IMR-90 (cell line): Measurements from ENCODE around the gene LFNG. TPM values are rescaled to one million over a fixed set of nuclear protein-coding genes. Genes with fewer than 3 reads are reported as not detected.

Source experiments
- ATAC-seq: fragments of 200-7000 bp; cut with Tn5 transposase; 2 replicates; pipeline ENCODE4 v1.9.1; 2020; ENCODE audit warnings: low read depth, mild to moderate bottlenecking, moderate library complexity
- BruUV-seq: library from RNA; stranded (reverse); fragments of 400-500 nt; replicated peaks from 2 replicates; lab custom pipeline; 2021; lab: Mats Ljungman, UMichigan
- CTCF ChIA-PET: fragments of 300-600 bp; formaldehyde crosslinking; extraction: SDS; loops from one replicate; lab custom pipeline; 2021; ENCODE audit warnings: antibody characterized with exemption; lab: Yijun Ruan, JAX
- POLR2A ChIA-PET: fragments of 300-600 bp; sonication (Branson Sonifier 250); formaldehyde crosslinking; loops from one replicate; lab custom pipeline; 2022; ENCODE audit warnings: antibody characterized with exemption; ENCODE audit not compliant: unreplicated experiment; lab: Charles Lee
- DNase-seq: peaks from one replicate; pipeline ENCODE4 v3.0.0; 2013
- H2AFZ ChIP-seq: replicated peaks from 2 replicates; pipeline ENCODE3; 2013; ENCODE audit warnings: low read length, mild to moderate bottlenecking; ENCODE audit not compliant: poor library complexity
- H2AK5ac ChIP-seq: 2 replicates; pipeline ENCODE4 v1.6.1; 2013; ENCODE audit warnings: low read depth, low read length, inconsistent platforms
- H2AK9ac ChIP-seq: replicated peaks from 2 replicates; pipeline ENCODE3; 2013; ENCODE audit warnings: mild to moderate bottlenecking, low read depth, low read length, moderate library complexity; ENCODE audit not compliant: poor library complexity
- H2BK120ac ChIP-seq: 2 replicates; pipeline ENCODE4 v1.6.1; 2013; ENCODE audit warnings: low read depth, low read length, inconsistent platforms
- H2BK15ac ChIP-seq: 3 replicates; pipeline ENCODE4 v1.6.1; 2013; ENCODE audit warnings: low read depth, low read length, inconsistent platforms
- H2BK20ac ChIP-seq: 2 replicates; pipeline ENCODE4 v1.6.1; 2013; ENCODE audit warnings: low read depth, mild to moderate bottlenecking, inconsistent platforms, low read length, moderate library complexity
- H2BK5ac ChIP-seq: 2 replicates; pipeline ENCODE4 v1.6.1; 2013; ENCODE audit warnings: mild to moderate bottlenecking, low read depth, low read length, inconsistent platforms; ENCODE audit not compliant: poor library complexity, severe bottlenecking
- H3K14ac ChIP-seq: replicated peaks from 2 replicates; pipeline ENCODE4 v1.6.1; 2013; ENCODE audit warnings: low read depth, low read length, inconsistent platforms
- H3K18ac ChIP-seq: 2 replicates; pipeline ENCODE4 v1.6.1; 2013; ENCODE audit warnings: low read depth, low read length, control low read depth
- H3K23ac ChIP-seq: 2 replicates; pipeline ENCODE4 v1.6.1; 2013; ENCODE audit warnings: low read depth, low read length, inconsistent platforms
- H3K27ac ChIP-seq: 2 replicates; pipeline ENCODE4 v1.5.1; 2013; ENCODE audit warnings: mild to moderate bottlenecking, control low read depth, low read length; ENCODE audit not compliant: insufficient read depth
- H3K27me3 ChIP-seq: 2 replicates; pipeline ENCODE4 v1.6.1; 2013; ENCODE audit warnings: low read length; ENCODE audit not compliant: control insufficient read depth, insufficient read depth
- H3K36me3 ChIP-seq: 2 replicates; pipeline ENCODE4 v1.6.1; 2013; ENCODE audit warnings: low read length, mixed read lengths; ENCODE audit not compliant: control insufficient read depth, insufficient read depth
- H3K4ac ChIP-seq: 2 replicates; pipeline ENCODE4 v1.6.1; 2013; ENCODE audit warnings: low read depth, low read length, inconsistent platforms
- H3K4me1 ChIP-seq: 2 replicates; pipeline ENCODE4 v1.6.1; 2013; ENCODE audit warnings: low read length, mixed read lengths; ENCODE audit not compliant: control insufficient read depth, insufficient read depth
- H3K4me2 ChIP-seq: 2 replicates; pipeline ENCODE4 v1.6.1; 2013; ENCODE audit warnings: low read depth, mild to moderate bottlenecking, control low read depth, low read length, moderate library complexity
- H3K4me3 ChIP-seq: 2 replicates; pipeline ENCODE4 v1.5.1; 2013; ENCODE audit warnings: low read depth, mild to moderate bottlenecking, control low read depth, low read length, moderate library complexity; ENCODE audit not compliant: insufficient read depth
- H3K56ac ChIP-seq: 2 replicates; pipeline ENCODE4 v1.6.1; 2013; ENCODE audit warnings: low read length, inconsistent platforms; ENCODE audit not compliant: insufficient read depth; ENCODE audit errors: extremely low read depth
- H3K79me1 ChIP-seq, 2 experiments: 2 replicates each; pipeline ENCODE4 v1.6.1; 2013; ENCODE audit warnings: low read length in 2 of 2, inconsistent platforms in 1 of 2, low read depth in 1 of 2
- H3K9ac ChIP-seq: 2 replicates; pipeline ENCODE4 v1.6.1; 2013; ENCODE audit warnings: low read depth, low read length, control low read depth
- H3K9me1 ChIP-seq: 2 replicates; pipeline ENCODE4 v1.6.1; 2013; ENCODE audit warnings: low read length, inconsistent platforms; ENCODE audit not compliant: insufficient read depth
- H3K9me3 ChIP-seq: 2 replicates; pipeline ENCODE4 v1.6.1; 2013; ENCODE audit warnings: low read length; ENCODE audit not compliant: control insufficient read depth, insufficient read depth
- H4K20me1 ChIP-seq: 2 replicates; pipeline ENCODE4 v1.6.1; 2013; ENCODE audit warnings: low read length, inconsistent platforms; ENCODE audit not compliant: insufficient read depth
- H4K5ac ChIP-seq: 2 replicates; pipeline ENCODE4 v1.6.1; 2013; ENCODE audit warnings: mild to moderate bottlenecking, low read depth, low read length, control low read depth
- H4K8ac ChIP-seq, 2 experiments: 2 replicates each; pipeline ENCODE4 v1.6.1; 2013; ENCODE audit warnings: low read depth in 2 of 2, low read length in 2 of 2, control low read depth in 1 of 2, inconsistent platforms in 1 of 2
- H4K91ac ChIP-seq: 2 replicates; pipeline ENCODE4 v1.6.1; 2013; ENCODE audit warnings: low read depth, low read length, inconsistent platforms; ENCODE audit not compliant: insufficient read depth
- BHLHE40 ChIP-seq: fragments of 150-350 bp; IDR thresholded peaks from 2 replicates; pipeline ENCODE4 v1.6.1; 2016; ENCODE audit warnings: mild to moderate bottlenecking, low read depth, low read length
- CEBPB ChIP-seq: IDR thresholded peaks from 2 replicates; pipeline ENCODE4 v1.6.1; 2012; ENCODE audit warnings: low read depth, low read length, improper control_type of control experiment
- CHD1 ChIP-seq: IDR thresholded peaks from 2 replicates; pipeline ENCODE4 v1.6.1; 2012; ENCODE audit warnings: low read depth, low read length, improper control_type of control experiment
- CTCF ChIP-seq: conservative IDR thresholded peaks from 2 replicates; pipeline ENCODE4 v1.5.1; 2012; ENCODE audit warnings: mild to moderate bottlenecking, low read depth, low read length, improper control_type of control experiment
- ELK1 ChIP-seq: fragments of 150-350 bp; IDR thresholded peaks from 2 replicates; pipeline ENCODE4 v1.6.1; 2016; ENCODE audit warnings: low read depth, mild to moderate bottlenecking, low read length, moderate library complexity, borderline replicate concordance
- FOS ChIP-seq: fragments of 150-350 bp; IDR thresholded peaks from 2 replicates; pipeline ENCODE4 v1.6.1; 2016; ENCODE audit warnings: low read depth, low read length
- MAFK ChIP-seq: IDR thresholded peaks from 2 replicates; pipeline ENCODE4 v1.6.1; 2012; ENCODE audit warnings: low read depth, low read length, improper control_type of control experiment
- NFE2L2 ChIP-seq: fragments of 150-350 bp; IDR thresholded peaks from 2 replicates; pipeline ENCODE4 v1.6.1; 2016; ENCODE audit warnings: low read depth, mild to moderate bottlenecking, low read length
- POLR2A ChIP-seq: IDR thresholded peaks from 2 replicates; pipeline ENCODE4 v1.6.1; 2012; ENCODE audit warnings: mild to moderate bottlenecking, low read depth, low read length
- RAD21 ChIP-seq: IDR thresholded peaks from 2 replicates; pipeline ENCODE4 v1.6.1; 2012; ENCODE audit warnings: low read length, improper control_type of control experiment
- RCOR1 ChIP-seq: IDR thresholded peaks from 2 replicates; pipeline ENCODE4 v1.6.1; 2012; ENCODE audit warnings: mild to moderate bottlenecking, low read length, improper control_type of control experiment; ENCODE audit not compliant: insufficient replicate concordance
- RFX5 ChIP-seq: IDR thresholded peaks from 2 replicates; pipeline ENCODE4 v1.8.0; 2012; ENCODE audit warnings: low read depth, mild to moderate bottlenecking, low read length, moderate library complexity
- SMC3 ChIP-seq: fragments of 150-350 bp; IDR thresholded peaks from 2 replicates; pipeline ENCODE4 v1.6.1; 2016; ENCODE audit warnings: low read depth, mild to moderate bottlenecking, antibody characterized with exemption, low read length, moderate library complexity
- WGBS, 2 experiments: methylation state at CpG; one replicate each; pipeline versions ENCODE4 v1.1.5 to v1.1.7; 2013; ENCODE audit warnings: missing lambda C conversion rate in 2 of 2; ENCODE audit not compliant: insufficient read length in 1 of 2; ENCODE audit errors: extremely low coverage in 2 of 2; 5-methylcytosine and 5-hydroxymethylcytosine counted together
- dilution Hi-C: fragments of 300-500 bp; cut with HindIII; formaldehyde crosslinking; loops from one replicate; pipeline ENCODE4 v1.14.3; 2018; ENCODE audit warnings: low sequenced_read_pairs; ENCODE audit not compliant: unreplicated experiment
- in situ Hi-C: fragments of 300-500 bp; cut with MboI; formaldehyde crosslinking; loops from 3 replicates; pipeline ENCODE4 v1.14.3; 2019; ENCODE audit warnings: low sequenced_read_pairs, inconsistent platforms, mixed read lengths
- intact Hi-C: fragments of 100-400 bp; cut with micrococcal nuclease; formaldehyde crosslinking; loops from 2 replicates; pipeline ENCODE4 v1.10.0; 2022
- polyA plus RNA-seq, 3 experiments: library from polyadenylated mRNA; depleted of rRNA; stranded (reverse); fragments of >200 nt; gene quantifications; 2 replicates each; pipeline ENCODE4 v1.2.3, GENCODE V29; 2012; ENCODE audit warnings: low replicate concordance in 1 of 3
- total RNA-seq: library from RNA; depleted of rRNA; stranded (reverse); fragments of >200 nt; gene quantifications from 2 replicates; pipeline ENCODE4 v1.2.3, GENCODE V29; 2012
- TF ChIP-seq, protein P1 (sequence below): fragments of 150-350 bp; IDR thresholded peaks from 2 replicates; pipeline ENCODE4 v1.6.1; 2017; ENCODE audit warnings: mild to moderate bottlenecking, antibody characterized with exemption, low read length, low read depth

LFNG gene
- total and polyA plus RNA-seq, 2 of the 4 experiments (the other 2 are of a cell fraction) = 1.8 to 5.1 TPM

- Histone ChIP-seq H3K14ac (peak overlapping the region; percentile 71), H3K9ac (peak overlapping the region; percentile 37; the same call in 1 of the 2 replicates), H3K23ac (no peak overlapping the region), H3K4me2 (peak overlapping the region; percentile 36), H4K20me1 (no peaks in the 10 kb centered on the region), H4K91ac (peak overlapping the region; percentile 97), H4K8ac (peak overlapping the region; percentile 92 to 99), H3K9me1 (no peaks in the 10 kb centered on the region), H2AK9ac (peak overlapping the region; percentile 91), H3K4me3 (no peak overlapping the region), H2BK5ac (peak overlapping the region; percentile 87), H4K5ac (peak overlapping the region; percentile 83), H2AK5ac (peak overlapping the region; percentile 98), H3K9me3 (no peaks in the 10 kb centered on the region), H2BK15ac (peak overlapping the region; percentile 96; the same call in 1 of the 3 replicates), H3K27me3 (no peaks in the 10 kb centered on the region), H3K4ac (peak overlapping the region; percentile 85), H3K4me1 (peaks cover 29% of the 10 kb centered on the region), H3K79me1 (peaks cover 0 to 6% of the 10 kb centered on the region in 2 experiments; a peak in 1 of 4 replicates), H2BK120ac (peak overlapping the region; percentile 78), H3K56ac (no peak overlapping the region), H2AFZ (peak overlapping the region; percentile 86), H3K27ac (peak overlapping the region; percentile 56), H3K18ac (peak overlapping the region; percentile 81), H2BK20ac (peak overlapping the region; percentile 79; the same call in 1 of the 2 replicates), H3K36me3 (no peaks in the 10 kb centered on the region)
- in situ Hi-C loops (no loop called here), intact Hi-C loops (no loop called here), dilution Hi-C loops (no loop called here)
- CTCF ChIA-PET = no interaction called here
- ATAC-seq (peak; percentile 67), DNase-seq (peak; percentile 52)
- POLR2A ChIA-PET = no interaction called here
- WGBS, 2 experiments = 100% methylated on average over 3 of the region's 30 CpGs; no CpG with 5 or more reads in 1 of the 2 experiments
- no TSS peak for BruUV-seq
- peak; percentile 34; the same call in 1 of the 2 replicates for TF ChIP-seq MAFK
- no peak for TF ChIP-seq FOS
- no peak for TF ChIP-seq POLR2A
- no peak for TF ChIP-seq NFE2L2
- TF ChIP-seq CTCF = no peak
- TF ChIP-seq RCOR1 = no peak
- no peak for TF ChIP-seq RFX5
- TF ChIP-seq ELK1 = no peak
- TF ChIP-seq SMC3 = no peak
- TF ChIP-seq, protein P1, sequence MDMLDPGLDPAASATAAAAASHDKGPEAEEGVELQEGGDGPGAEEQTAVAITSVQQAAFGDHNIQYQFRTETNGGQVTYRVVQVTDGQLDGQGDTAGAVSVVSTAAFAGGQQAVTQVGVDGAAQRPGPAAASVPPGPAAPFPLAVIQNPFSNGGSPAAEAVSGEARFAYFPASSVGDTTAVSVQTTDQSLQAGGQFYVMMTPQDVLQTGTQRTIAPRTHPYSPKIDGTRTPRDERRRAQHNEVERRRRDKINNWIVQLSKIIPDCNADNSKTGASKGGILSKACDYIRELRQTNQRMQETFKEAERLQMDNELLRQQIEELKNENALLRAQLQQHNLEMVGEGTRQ = peak; percentile 48; the same call in 1 of the 2 replicates
- TF ChIP-seq CHD1 = no peak
- no peak for TF ChIP-seq CEBPB
- TF ChIP-seq RAD21 = no peak
- TF ChIP-seq BHLHE40 = no peak
Observed at GRCh38 chr7:2529161-2530070, 9.8 kb downstream of the LFNG start.
